ENCODE measurements around the gene PLEKHA6.
"Not testable (repeated sequence)": the region's sequence is repeated elsewhere in the genome, so short reads cannot be mapped to it uniquely, and the experiment has no call there.

The PLEKHA6 gene

DNA sequence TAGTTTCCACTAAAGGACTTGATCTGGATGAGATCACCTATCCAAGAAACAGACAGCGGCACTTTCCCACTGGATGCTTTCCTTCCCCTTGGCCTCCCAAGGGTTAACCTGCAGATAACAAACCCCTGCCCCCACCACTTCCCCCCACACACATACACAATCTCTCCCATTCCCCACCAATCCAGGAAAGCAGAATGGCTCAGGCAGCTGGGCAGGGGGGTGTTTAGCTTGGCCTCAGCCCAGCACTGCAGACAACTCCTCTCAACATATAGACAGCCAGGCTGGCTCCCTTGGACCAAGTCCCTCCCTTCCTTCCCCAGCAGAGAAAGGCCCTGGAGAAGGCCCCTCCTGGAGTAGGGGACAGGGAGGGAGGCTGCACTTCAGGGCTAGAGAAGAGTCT is 24.6 kb downstream of the PLEKHA6 start:
- no peak for DNase-seq

DNA sequence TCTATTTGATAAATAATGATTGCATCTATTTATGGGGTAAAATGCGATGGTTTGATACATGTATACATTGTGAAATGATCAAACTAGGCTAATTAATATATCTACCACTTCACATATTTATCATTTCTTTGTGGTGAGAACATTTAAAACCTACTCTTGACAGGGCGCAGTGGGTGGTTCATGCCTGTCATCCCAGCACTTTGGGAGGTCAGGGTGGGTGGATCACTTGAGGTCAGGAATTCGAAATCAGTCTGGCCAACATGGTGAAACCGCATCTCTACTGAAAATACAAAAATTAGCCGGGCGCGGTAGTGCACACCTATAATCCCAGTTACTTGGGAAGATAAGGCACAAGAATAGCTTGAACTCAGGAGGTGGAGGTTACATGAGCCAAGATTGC is 25.3 kb downstream of the PLEKHA6 start:
- DNase-seq, result no peak

DNA sequence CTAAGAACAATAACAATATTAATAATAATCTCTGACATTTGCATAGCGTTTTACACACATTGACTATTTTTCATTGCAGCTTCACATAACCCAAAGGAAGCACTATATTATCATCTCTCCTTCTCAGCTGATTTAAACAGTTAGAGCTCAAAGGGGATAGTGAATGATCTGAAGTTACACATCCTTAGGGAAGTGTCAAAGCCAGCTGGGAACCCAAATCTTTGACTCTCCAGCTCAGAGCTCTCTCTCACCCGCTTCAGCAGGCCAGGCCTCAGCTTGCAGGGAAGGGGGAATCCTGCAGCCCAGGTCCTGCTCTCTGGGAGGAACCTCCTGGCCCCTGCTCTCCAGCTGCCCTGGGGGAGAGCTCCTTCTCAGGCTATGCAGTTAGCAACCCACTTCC is 26.3 kb downstream of the PLEKHA6 start:
- no peak for DNase-seq

DNA sequence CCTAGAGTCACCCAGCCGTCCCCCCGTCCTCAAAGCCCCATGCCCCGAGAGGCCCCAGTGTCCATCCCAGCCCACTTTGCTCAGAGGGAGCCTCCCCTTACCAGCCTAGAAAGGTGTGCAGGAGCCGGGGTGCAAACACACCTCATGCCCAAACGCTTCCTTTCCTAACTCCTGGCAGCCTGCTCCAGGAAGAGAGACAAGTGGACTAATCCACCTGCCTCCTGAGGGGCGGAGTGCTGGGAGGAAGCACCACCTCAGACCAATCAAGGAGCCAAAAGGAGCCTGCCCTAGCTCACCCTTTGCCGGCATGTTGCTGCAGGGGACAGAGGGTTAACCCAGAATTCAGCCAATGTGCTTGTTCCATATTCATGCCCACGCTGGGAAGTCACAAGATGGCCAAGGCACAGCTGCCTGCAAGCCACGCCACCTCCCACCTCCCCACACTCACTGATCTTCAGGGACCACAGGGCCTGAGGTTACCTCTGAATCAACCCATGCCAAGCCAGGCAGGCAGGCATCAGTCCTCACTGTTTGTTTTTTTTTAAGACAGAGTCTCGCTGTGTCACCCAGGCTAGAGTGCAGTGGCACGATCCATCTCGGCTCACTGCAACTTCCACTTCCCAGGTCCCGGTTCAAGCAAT is 27.8 kb downstream of the PLEKHA6 start:
- no peak for DNase-seq

DNA sequence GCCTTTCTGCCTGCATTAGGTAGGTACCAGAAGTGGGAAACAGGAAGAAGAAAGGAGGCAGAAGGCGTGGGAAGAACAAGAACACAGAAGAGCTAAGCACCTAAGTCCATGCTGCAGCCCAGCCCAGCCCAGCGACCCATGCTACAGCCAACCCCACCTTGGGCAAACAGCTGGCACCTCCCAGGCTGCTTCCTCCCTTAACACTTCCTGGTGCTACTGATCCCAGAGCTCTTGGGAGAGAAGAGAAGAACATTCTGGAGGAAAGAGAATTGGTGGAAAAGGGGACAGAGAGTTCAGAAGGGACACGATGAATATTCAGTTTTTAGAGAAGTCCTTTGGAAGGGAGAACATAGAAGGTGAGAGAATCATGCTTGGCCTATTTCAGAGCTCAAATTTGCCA is 28.5 kb downstream of the PLEKHA6 start:
- no peak for DNase-seq

DNA sequence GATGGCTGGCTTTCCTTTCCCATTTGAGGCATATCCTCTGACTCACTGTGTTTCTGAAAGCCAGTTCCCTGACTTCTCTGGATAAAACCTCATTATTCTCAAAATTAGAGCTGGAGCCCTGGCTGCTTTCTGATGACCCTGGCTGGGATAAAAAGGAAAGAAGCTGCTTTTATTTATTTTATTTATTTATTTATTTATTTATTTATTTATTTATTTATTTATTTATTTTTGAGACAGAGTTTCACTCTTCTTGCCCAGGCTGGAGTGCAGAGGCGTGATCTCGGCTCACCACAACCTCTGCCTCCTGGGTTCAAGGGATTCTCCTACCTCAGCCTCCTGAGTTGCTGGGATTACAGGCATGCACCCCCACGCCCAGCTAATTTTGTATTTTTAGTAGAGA is 31.9 kb downstream of the PLEKHA6 start:
- not testable (repeated sequence) for DNase-seq

DNA sequence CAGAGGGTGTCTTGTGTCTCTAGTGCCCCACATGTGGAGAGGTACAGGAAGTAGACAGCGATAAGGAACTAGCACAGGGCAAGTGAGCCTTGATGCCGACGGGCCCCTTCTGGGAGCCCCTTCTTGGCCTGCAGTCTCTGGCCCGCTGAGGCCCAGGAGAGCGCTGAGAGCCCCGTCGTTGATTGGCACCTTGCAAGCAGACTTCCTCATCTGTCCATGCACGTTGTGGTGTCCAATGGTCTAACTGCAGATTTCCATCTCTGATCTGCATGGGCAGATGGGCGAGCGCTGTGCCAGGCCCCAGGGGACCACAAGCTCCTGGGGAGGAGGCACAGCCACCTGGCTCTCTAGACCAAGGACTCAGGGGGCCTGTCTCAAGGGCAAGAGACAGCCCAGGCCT is 32.4 kb downstream of the PLEKHA6 start:
- DNase-seq, result no peak

DNA sequence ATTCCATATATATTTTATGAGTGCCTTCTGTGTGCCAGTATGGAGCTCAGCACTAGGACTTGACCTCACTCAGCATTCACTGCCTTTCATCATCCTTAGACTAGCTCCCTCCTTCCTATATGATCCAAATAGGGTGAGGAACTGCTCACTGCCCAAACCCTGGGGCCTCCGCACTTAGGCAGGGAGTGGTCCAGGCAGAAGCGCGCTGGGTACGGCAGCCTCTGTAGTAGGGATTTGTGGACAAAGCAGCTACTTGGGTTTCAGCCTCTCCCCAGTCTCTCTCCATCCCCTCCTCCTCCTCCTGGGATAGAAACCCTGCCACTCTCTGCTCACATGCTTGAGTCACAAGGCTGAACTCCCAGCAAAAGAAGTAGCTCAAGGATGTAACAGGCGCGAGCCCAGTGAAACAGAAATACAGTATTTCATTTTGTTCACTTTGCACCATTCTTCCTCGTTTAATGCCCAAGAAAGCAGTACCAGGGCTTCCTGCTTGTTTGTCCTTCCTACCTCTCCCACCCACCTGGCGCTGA is 32.9 kb downstream of the PLEKHA6 start:
- no peak for DNase-seq

DNA sequence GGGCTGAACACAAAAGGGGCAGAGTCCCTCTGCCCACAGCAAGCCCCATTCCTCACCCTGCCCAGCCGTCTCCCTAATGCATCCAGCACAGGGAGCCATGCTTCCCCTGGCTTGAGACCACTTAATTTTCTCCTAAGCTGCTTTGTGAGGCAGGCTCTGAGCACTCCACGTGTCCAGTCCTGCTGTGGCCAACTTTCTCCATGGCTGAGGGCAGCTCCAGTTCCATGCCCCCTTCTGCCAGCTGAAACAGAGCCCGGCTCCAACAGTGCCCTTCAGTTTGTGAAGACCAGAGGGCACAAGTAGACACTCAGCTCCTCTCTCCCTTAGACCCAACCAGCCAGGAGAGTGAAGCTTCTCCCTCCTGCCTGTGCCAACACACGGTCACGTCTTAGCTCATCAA is 33.8 kb downstream of the PLEKHA6 start:
- DNase-seq, result no peak

DNA sequence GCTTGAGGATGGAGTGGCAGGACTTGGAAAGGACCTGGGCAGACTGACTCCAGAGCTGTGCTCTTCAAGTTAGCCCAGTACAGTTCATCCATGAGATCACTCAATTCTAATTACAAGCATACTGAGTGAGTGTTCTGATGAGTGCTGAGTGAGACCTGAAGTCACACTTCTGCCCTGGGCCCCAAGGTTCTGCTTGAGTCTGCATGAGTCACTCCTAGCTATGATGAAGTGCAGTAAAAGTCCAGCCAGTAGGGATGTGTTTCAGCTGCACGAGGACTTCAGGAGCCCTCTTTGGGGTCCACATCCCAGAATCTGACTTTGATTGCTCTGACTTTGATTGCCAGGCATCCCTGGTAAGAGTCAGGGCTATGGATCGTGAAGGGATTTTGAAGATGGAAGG is 35.8 kb downstream of the PLEKHA6 start:
- DNase-seq, result no peak

DNA sequence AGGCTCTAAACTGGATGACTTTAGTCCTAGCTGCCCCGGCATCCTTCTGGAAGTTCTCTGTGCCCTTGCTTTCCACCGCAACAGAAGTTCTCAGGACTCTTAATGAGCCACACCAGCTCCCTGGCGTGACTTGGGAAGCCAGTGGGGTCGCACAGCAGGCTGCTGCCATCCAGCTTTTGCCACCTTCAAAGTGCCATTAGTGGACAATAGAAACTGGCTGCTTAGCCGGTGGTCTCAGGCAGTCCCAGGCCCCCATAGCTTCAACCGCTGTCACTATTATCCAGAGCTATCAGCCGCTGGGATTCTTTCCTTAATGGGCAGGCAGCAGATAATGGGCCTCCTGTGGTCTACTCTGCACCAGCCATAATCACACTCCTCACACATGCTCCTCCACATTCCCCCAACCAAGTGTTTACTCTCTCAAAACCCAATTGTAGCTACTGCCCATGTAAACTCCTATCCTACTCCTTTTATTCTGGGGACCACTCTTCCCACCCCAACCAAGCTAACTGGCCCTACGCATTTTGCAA is 37.3 kb downstream of the PLEKHA6 start:
- DNase-seq, result no peak

DNA sequence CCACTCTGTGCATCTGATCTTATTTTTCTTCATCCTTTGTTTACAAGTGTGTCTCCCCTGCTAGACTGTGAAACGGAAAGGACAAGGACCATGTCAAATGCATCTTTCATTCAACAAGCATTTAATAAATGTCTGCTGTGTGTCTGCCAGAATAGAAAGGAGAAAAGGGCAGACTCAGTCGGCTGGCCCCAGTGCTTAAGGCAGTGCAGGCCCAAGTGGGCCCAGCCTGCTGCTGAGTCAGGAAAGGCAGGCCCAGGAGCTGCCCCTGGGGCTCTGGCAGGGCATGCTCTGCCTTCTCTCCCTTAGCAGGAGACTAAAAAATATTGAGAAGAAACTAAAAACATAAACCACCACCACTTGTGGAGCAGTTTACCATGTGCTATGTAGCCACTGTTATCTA is 38.1 kb downstream of the PLEKHA6 start:
- DNase-seq, result no peak

DNA sequence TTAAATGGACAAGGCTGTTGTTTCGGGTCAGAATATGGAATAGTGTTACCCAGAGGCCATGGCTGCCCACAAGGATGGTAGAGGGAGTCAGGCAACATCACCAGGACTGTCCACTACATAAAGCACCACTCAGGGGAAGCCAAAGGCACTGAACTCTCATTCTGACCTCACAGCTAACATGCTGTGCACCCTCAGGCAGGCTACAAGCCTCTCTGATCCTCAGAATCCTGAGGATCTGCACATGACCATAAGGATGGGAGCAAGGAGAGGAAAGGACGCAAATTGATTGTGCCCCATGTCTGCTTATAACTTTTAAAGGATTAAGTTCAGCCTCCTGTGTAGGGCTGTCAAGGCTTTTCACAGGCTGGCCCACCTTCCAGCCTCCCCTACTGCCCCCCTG is 38.7 kb downstream of the PLEKHA6 start:
- DNase-seq, result no peak

DNA sequence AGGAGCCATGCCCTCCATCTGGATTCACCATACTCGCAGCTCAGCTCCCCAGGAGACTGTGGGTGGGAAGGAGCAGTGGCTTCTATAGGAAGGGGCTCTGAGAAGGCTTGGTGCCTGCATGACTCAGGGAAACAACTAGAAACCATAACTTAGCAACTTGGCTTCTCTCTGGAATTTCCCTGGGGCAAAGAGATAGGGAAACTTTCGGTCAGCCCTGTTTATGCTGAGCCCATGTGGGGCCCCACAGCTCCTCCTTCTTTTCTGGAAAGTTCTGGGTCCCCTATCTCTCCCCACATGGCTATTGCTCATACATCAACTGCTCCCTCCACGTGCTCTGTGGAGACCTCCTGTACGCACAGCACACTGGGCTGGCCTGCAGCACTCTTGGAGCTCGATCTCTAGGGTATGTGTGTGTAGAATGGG is 39.3 kb downstream of the PLEKHA6 start:
- no peak for DNase-seq

DNA sequence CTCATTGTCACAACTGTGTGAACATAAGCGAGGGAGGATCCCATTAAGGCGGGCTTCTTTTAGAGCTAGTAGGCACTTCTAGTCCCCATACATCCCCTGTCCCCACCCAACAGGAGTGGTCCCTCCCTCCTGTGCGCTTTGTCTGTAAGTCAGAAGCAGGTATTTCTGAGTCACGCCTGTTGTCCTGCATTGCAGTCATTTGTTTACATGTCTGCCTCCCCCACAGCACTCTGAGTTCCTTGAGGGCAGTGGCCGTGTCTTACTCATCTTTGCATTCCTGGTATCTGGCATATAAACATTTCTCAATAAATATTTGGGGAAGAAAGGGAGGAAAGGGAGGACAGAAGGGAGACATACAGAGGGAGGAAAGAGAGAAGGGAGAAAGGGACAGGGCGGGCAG is 40.3 kb downstream of the PLEKHA6 start:
- no peak for DNase-seq

DNA sequence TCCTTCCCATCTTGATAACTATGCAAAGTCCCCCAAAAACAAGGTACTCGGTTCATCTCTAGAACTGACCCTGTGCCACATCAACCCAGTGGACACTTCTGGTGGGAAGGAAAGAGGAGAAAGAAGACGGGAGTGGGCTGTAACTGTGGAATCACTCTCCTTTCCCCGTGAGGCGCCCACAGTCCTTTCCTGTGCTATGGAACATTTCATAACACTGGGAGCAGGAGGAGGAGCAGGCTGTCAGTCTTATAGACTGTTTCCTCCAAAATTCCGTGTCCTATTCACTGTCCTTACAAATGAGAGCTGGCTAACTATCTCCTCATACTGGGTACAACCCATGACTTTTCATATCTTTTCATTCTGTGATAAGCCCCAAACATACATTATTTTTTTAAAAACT is 40.7 kb downstream of the PLEKHA6 start:
- DNase-seq, result no peak

DNA sequence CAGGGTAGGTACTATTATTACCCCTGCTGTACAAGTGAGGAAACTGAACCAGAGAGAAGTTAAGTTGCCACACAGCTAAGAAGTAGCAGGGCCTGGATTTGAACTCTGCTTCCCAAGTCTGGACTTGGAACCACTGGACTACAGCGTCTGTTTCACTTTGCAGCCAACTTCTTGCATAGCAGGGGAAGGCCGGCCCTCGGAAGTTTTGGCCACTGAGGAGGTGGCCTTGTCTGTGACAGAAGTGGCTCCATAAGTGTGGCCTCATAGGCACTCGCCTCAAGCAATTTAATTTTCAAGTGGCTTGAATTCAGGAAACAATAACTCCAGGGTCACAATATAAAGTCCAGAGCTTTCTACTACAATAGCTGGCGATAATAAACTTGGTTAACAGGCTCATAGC is 41.4 kb downstream of the PLEKHA6 start:
- no peak for DNase-seq

DNA sequence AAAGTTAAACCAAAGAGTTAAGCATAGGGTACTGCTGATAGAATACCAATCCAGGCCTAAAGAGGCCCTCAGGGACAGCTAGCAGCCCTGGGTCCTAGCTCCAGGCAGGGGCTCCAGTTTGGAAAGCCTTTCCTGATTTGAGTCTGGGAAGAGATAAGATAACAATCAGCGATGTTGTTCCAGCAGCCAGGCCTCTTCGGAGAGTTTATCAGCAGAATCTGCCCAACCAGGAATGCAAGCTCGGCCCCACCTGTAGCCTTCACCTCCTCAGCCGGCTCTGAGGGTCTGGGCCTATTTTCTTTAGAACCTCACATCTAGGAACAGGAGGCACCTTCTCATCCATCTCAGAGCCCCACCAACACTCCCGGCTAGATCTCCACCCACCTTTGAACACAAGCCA is 42.6 kb downstream of the PLEKHA6 start:
- DNase-seq, result no peak

DNA sequence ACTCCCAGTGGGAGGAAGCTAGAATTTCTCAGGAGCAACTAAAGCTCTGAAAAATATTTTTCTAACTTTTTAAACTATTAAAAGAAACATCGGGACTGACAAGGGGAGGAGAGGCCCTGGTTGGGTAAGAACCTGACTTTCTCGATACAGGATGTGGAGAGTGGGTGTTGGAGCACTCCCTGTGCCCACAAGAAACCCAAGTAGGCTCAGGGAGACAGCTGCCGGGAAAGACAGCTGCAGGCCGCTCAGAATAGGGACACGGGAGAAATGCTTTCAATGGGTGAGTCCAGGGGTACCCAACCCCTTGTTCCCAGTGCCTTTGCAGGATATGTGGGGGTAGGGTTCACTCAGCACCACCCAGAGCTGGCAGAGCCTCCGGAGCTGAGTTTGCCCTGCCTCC is 43.6 kb downstream of the PLEKHA6 start:
- DNase-seq, result no peak

DNA sequence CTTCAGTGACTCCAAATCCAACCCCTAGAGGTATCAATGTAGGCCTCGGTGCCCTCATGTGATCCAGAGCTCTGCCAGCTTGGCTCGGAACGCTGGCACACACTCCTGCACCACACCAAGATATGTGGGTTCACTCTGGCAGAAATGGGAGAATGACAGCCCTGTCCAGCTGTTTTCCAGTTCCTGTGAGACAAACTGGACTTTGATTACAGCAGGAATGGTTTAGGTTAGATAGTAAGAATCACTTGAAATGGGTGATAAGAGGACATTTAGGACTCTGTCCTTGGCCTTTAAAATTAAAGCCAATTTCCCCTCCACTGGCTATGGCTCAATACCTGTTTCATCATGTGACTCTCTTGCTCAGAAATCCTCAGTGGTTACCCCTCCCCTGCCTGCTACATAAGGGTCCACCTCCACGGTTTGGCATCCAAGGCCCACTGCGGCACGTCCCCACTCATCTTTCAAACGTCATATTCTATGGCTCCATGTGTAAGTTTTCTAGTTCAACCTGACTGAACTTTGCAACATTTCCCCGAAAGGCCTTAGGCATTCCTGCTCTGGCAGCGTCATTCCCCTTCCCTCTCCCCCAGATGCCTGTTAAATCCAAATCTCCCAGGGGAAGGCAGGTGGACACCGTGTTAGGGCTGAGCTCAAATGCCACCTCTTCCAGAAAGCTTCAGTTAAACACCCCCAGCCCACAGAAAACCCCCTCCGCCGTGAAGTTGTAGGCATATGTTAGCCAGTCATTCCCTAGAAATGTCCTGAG is 44.7 kb downstream of the PLEKHA6 start:
- no peak for DNase-seq

DNA sequence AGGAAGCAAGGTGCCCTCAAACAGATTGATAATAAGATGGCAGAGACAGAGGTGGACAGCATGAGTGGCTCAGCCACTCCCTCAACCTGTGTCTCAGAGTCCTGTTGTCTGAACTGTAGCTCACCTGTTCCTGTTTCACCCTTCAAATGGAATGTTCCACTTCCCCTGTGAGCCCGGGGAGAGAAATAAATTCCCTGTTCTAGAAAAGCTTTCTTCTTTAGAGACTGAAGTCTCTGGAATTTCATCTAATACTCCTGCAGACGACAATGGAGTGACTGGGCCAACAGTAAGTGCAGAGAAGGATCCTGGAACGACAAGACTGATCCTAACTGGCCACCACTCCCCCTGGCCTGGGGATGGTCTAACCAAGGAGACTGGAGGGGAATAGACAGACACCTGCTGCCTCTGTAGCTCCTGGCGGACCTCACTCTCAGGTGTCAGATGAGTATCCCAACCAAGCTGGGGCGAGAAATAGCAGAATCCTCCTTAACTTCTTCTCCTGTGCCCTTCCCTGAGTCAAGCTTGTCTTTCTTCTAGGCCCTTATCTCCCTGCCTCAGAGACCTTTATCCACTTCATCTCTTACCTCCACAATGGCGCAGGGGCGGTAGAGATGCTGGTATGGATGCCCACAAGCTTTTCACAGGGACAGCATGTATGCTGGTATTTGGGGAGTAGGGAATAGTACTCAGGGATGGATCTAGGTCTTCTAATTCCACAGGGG is 45.4 kb downstream of the PLEKHA6 start:
- no peak for DNase-seq

DNA sequence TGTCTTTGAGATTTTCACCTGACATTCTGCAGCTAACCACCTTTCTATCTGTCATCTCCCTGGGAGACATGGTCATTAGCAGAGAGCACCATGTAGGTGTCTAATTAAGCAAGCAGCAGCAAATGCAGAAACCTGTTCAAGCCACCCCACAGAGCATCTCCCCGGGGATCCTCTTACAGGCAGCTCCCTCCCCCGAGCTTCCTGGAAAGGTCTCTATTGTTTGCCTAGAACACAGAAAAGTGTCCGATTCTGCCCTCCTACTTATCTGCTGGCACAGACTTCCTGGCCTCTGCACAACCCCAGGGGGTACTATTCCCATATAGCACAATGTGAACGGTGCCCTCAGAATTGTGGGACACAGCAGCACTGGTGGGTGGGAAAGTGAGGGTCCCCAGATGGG is 46.1 kb downstream of the PLEKHA6 start:
- no peak for DNase-seq

DNA sequence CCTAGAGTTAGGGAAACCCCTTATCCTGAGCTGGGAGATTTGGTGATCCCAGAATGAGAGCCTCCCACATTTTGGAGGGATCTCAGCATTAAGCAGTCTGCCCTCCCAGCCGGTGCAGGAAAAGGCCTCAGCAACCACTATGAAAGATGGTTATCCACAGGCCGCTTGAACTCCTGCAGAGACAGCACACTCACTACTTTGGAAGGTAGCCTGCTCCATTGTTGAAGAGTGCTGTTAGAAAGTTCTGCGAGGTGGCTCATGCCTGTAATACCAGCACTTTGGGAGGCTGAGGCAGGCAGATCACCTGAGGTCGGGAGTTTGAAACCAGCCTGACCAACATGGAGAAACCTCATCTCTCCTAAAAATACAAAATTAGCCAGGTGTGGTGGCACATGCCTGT is 48.8 kb downstream of the PLEKHA6 start:
- not testable (repeated sequence) for DNase-seq

All from hematopoietic multipotent progenitor cell treated with erythropoietin and hydrocortisone succinate and interleukin-3 and kit ligand, for 8 days (in vitro differentiated cells).